ENCODE results near the gene NPLOC4. TPM values are rescaled to one million over a fixed set of nuclear protein-coding genes. Genes with fewer than 3 reads are reported as not detected.

Gene NPLOC4
- total and polyA plus RNA-seq, 9 of the 15 experiments (the other 6 are each of a cell fraction or from before 2014, with no cell fraction given): 1.5 to 116 (median 64.5) TPM

DNA sequence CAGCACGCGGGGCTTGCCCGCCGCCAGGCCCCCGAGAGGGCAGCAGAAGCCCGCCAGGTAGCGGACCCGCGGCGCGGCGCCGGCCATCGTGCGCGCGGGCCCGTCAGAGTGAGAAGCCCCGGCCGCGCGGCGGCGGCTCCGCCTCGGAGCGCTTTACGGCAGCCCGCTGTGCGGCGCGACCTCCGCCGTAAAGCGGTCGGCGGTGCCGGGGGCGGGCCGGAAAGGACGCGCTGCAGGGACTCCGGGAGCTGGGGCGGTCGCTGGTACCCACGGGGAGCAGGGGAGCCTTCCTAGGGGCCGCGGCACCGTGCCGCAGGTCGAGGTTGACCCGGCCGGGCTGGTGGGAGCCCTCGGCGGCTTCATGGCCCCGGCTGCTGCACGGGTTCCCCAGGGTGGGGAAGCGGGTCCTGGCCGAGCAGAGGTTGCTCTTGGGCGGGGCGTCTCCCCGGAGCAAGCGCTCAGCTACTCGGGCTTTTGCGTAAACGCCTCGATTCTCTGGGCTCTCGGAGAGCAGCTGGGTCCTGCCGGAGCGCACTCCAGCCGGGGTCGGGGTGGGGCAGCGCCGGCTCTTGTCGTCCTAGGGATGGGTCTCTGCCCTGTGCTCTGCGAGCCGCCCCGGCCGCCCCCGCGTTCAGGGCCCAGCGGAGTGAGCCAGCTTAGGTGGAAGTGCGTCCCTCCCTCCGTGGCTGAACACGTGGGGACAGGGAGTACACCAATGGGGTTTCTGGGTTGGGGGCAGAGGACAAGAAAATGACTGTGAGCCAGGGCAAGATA lies 84.5 kb downstream of the NPLOC4 start, which contains the start of gene FAAP100 (continued):
- no peak for TF ChIP-seq POLR3A (IDR thresholded peaks at IDR 0.05; ENCODE audit: borderline replicate concordance, extremely low read depth, insufficient read depth, insufficient read length)
- TF ChIP-seq POLR2AphosphoS5 (IDR thresholded peaks at IDR 0.05; ENCODE audit: control insufficient read depth, insufficient read depth, low read depth, low read length): peak; percentile 63; the same call in 1 of the 2 replicates
- no peak for TF ChIP-seq ZNF384 (IDR thresholded peaks at IDR 0.05; ENCODE audit: low read depth, low read length)
- TF ChIP-seq, protein P1, sequence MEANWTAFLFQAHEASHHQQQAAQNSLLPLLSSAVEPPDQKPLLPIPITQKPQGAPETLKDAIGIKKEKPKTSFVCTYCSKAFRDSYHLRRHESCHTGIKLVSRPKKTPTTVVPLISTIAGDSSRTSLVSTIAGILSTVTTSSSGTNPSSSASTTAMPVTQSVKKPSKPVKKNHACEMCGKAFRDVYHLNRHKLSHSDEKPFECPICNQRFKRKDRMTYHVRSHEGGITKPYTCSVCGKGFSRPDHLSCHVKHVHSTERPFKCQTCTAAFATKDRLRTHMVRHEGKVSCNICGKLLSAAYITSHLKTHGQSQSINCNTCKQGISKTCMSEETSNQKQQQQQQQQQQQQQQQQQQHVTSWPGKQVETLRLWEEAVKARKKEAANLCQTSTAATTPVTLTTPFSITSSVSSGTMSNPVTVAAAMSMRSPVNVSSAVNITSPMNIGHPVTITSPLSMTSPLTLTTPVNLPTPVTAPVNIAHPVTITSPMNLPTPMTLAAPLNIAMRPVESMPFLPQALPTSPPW (CRISPR knock-in tag; IDR thresholded peaks at IDR 0.05): peak; percentile 73
- TF ChIP-seq, protein P2, sequence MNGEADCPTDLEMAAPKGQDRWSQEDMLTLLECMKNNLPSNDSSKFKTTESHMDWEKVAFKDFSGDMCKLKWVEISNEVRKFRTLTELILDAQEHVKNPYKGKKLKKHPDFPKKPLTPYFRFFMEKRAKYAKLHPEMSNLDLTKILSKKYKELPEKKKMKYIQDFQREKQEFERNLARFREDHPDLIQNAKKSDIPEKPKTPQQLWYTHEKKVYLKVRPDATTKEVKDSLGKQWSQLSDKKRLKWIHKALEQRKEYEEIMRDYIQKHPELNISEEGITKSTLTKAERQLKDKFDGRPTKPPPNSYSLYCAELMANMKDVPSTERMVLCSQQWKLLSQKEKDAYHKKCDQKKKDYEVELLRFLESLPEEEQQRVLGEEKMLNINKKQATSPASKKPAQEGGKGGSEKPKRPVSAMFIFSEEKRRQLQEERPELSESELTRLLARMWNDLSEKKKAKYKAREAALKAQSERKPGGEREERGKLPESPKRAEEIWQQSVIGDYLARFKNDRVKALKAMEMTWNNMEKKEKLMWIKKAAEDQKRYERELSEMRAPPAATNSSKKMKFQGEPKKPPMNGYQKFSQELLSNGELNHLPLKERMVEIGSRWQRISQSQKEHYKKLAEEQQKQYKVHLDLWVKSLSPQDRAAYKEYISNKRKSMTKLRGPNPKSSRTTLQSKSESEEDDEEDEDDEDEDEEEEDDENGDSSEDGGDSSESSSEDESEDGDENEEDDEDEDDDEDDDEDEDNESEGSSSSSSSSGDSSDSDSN (IDR thresholded peaks at IDR 0.05; ENCODE audit: borderline replicate concordance in 1 of 2, low read depth in 2 of 2, low read length in 2 of 2): no peak
- TF ChIP-seq ZBED1 (IDR thresholded peaks at IDR 0.05): 0 out of 2 replicates have a peak, but pooled peaks have one; percentile 40
- TF ChIP-seq, protein P3, sequence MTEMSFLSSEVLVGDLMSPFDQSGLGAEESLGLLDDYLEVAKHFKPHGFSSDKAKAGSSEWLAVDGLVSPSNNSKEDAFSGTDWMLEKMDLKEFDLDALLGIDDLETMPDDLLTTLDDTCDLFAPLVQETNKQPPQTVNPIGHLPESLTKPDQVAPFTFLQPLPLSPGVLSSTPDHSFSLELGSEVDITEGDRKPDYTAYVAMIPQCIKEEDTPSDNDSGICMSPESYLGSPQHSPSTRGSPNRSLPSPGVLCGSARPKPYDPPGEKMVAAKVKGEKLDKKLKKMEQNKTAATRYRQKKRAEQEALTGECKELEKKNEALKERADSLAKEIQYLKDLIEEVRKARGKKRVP (CRISPR knock-in tag; IDR thresholded peaks at IDR 0.05): no peak
- no peak for TF ChIP-seq ZNF561 (CRISPR knock-in tag; conservative IDR thresholded peaks at IDR 0.05)
- TF ChIP-seq, protein P4, sequence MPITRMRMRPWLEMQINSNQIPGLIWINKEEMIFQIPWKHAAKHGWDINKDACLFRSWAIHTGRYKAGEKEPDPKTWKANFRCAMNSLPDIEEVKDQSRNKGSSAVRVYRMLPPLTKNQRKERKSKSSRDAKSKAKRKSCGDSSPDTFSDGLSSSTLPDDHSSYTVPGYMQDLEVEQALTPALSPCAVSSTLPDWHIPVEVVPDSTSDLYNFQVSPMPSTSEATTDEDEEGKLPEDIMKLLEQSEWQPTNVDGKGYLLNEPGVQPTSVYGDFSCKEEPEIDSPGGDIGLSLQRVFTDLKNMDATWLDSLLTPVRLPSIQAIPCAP (CRISPR knock-in tag; IDR thresholded peaks at IDR 0.05; ENCODE audit: borderline replicate concordance): no peak
- peak; percentile 77 for TF ChIP-seq ZFX (CRISPR knock-in tag; IDR thresholded peaks at IDR 0.05)
- TF ChIP-seq, protein P5, sequence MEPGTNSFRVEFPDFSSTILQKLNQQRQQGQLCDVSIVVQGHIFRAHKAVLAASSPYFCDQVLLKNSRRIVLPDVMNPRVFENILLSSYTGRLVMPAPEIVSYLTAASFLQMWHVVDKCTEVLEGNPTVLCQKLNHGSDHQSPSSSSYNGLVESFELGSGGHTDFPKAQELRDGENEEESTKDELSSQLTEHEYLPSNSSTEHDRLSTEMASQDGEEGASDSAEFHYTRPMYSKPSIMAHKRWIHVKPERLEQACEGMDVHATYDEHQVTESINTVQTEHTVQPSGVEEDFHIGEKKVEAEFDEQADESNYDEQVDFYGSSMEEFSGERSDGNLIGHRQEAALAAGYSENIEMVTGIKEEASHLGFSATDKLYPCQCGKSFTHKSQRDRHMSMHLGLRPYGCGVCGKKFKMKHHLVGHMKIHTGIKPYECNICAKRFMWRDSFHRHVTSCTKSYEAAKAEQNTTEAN (CRISPR knock-in tag; IDR thresholded peaks at IDR 0.05): no peak
- TF ChIP-seq NFYB (IDR thresholded peaks at IDR 0.05; ENCODE audit: extremely low read depth, insufficient read length): no peak
- TF ChIP-seq, protein P6, sequence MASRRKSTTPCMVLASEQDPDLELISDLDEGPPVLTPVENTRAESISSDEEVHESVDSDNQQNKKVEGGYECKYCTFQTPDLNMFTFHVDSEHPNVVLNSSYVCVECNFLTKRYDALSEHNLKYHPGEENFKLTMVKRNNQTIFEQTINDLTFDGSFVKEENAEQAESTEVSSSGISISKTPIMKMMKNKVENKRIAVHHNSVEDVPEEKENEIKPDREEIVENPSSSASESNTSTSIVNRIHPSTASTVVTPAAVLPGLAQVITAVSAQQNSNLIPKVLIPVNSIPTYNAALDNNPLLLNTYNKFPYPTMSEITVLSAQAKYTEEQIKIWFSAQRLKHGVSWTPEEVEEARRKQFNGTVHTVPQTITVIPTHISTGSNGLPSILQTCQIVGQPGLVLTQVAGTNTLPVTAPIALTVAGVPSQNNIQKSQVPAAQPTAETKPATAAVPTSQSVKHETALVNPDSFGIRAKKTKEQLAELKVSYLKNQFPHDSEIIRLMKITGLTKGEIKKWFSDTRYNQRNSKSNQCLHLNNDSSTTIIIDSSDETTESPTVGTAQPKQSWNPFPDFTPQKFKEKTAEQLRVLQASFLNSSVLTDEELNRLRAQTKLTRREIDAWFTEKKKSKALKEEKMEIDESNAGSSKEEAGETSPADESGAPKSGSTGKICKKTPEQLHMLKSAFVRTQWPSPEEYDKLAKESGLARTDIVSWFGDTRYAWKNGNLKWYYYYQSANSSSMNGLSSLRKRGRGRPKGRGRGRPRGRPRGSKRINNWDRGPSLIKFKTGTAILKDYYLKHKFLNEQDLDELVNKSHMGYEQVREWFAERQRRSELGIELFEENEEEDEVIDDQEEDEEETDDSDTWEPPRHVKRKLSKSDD (conservative IDR thresholded peaks at IDR 0.05; ENCODE audit: low read length): no peak
- TF ChIP-seq GTF2A2 (tag; IDR thresholded peaks at IDR 0.05): no peak
- no peak for TF ChIP-seq MCM2 (IDR thresholded peaks at IDR 0.05; ENCODE audit: low read depth)
- no peak for TF ChIP-seq CC2D1A (IDR thresholded peaks at IDR 0.05)

Data from K562 (cell line).